ENCODE measurements around the gene COL5A3. TPM values are rescaled to one million over a fixed set of nuclear protein-coding genes. Genes with fewer than 3 reads are reported as not detected.
"Not testable (repeated sequence)": the region's sequence is repeated elsewhere in the genome, so short reads cannot be mapped to it uniquely, and the experiment has no call there.

Gene COL5A3
- total RNA-seq, 4 donors from 2014 or later = 1.2 to 9.1 (median 4.1) TPM

GRCh38 chr19:9923440-9923839, 86.9 kb downstream of the COL5A3 start:
- H3K9me3 ChIP-seq = no peaks in the 10 kb centered on the region
- no peak overlapping the region for H3K4me3 ChIP-seq
- no peak for TF ChIP-seq CTCF (IDR thresholded peaks at IDR 0.05)
- TF ChIP-seq POLR2A (IDR thresholded peaks at IDR 0.05) = no peak
- no peak overlapping the region for H3K27ac ChIP-seq
- DNase-seq = no peak
- no peaks in the 10 kb centered on the region for H3K36me3 ChIP-seq
- no peaks in the 10 kb centered on the region for H3K4me1 ChIP-seq
- H3K27me3 ChIP-seq = no peaks in the 10 kb centered on the region

GRCh38 chr19:9922782-9923379, 87.4 kb downstream of the COL5A3 start:
- H3K36me3 ChIP-seq, H3K27me3 ChIP-seq, H3K4me3 ChIP-seq, H3K4me1 ChIP-seq, H3K27ac ChIP-seq, DNase-seq, H3K9me3 ChIP-seq: not testable (repeated sequence)

- Histone ChIP-seq H3K9me3 (no peaks in the 10 kb centered on the region), H3K27me3 (peaks cover 0 to 18% of the 10 kb centered on the region in 2 donors), H3K27ac (no peak overlapping the region), H3K36me3 (no peaks in the 10 kb centered on the region), H3K4me1 (peaks cover 0 to 21% (median 16%) of the 10 kb centered on the region in 4 donors), H3K4me3 (no peak overlapping the region)
- no peak for DNase-seq
- TF ChIP-seq CTCF (IDR thresholded peaks at IDR 0.05) = no peak
- TF ChIP-seq POLR2A (IDR thresholded peaks at IDR 0.05) = no peak
Measured at GRCh38 chr19:9917321-9917720, 93.0 kb downstream of the COL5A3 start.

GRCh38 chr19:9916719-9917118, 93.6 kb downstream of the COL5A3 start:
- Histone ChIP-seq H3K9me3 (no peaks in the 10 kb centered on the region), H3K36me3 (no peaks in the 10 kb centered on the region), H3K27me3 (peaks cover 0 to 18% of the 10 kb centered on the region in 2 donors), H3K4me1 (peaks cover 0 to 21% (median 16%) of the 10 kb centered on the region in 4 donors), H3K4me3 (no peak overlapping the region), H3K27ac (no peak overlapping the region)
- no peak for DNase-seq
- TF ChIP-seq CTCF (IDR thresholded peaks at IDR 0.05) (no peak), POLR2A (IDR thresholded peaks at IDR 0.05) (no peak)

GRCh38 chr19:9914315-9915207, 95.7 kb downstream of the COL5A3 start:
- Histone ChIP-seq H3K27ac (peak overlapping the region in 1 of 4 donors; percentile 49), H3K9me3 (no peaks in the 10 kb centered on the region), H3K4me3 (peak overlapping the region; percentile 17 to 57 (median 50)), H3K36me3 (no peaks in the 10 kb centered on the region), H3K27me3 (peaks cover 0 to 18% of the 10 kb centered on the region in 2 donors), H3K4me1 (peaks cover 0 to 21% (median 16%) of the 10 kb centered on the region in 4 donors)
- TF ChIP-seq CTCF (IDR thresholded peaks at IDR 0.05) (peak; percentile 24 to 53 (median 46)), POLR2A (IDR thresholded peaks at IDR 0.05) (no peak)
- peak; percentile 55 to 84 (median 73) for DNase-seq

GRCh38 chr19:9914001-9914314, 96.3 kb downstream of the COL5A3 start:
- H3K4me1 ChIP-seq = peaks cover 0 to 21% (median 16%) of the 10 kb centered on the region in 4 donors
- H3K36me3 ChIP-seq = no peaks in the 10 kb centered on the region
- peaks cover 0 to 18% of the 10 kb centered on the region in 2 donors for H3K27me3 ChIP-seq
- no peak overlapping the region for H3K27ac ChIP-seq
- peak overlapping the region; percentile 17 to 57 (median 50) for H3K4me3 ChIP-seq
- no peaks in the 10 kb centered on the region for H3K9me3 ChIP-seq
- TF ChIP-seq POLR2A (IDR thresholded peaks at IDR 0.05) = no peak
- TF ChIP-seq CTCF (IDR thresholded peaks at IDR 0.05) = no peak
- DNase-seq = no peak

Measured in Peyer's patch (tissue), 4 donors.